GM23338 (cell line): Measurements from ENCODE around the gene TNFRSF4. TPM values are rescaled to one million over a fixed set of nuclear protein-coding genes. Genes with fewer than 3 reads are reported as not detected.

Experiments used
- ATAC-seq: fragments of 200-7000 bp; cut with Tn5 transposase; 3 replicates; pipeline ENCODE4 v1.9.1; 2020
- DNase-seq: peaks from one replicate; pipeline ENCODE4 v3.0.0-alpha.2; 2015; ENCODE audit warnings: low spot score
- H2AFZ ChIP-seq: fragments of 200-600 bp; sonication (generic); 2 replicates; pipeline ENCODE4 v1.8.0; 2016; ENCODE audit warnings: antibody characterized with exemption, mild to moderate bottlenecking, moderate library complexity
- H3F3A ChIP-seq: fragments of 200-600 bp; sonication (generic); replicated peaks from 2 replicates; pipeline ENCODE4 v1.8.0; 2017; ENCODE audit warnings: antibody characterized with exemption, mixed run types, low read depth
- H3K27ac ChIP-seq: fragments of 200-600 bp; sonication (generic); 2 replicates; pipeline ENCODE4 v1.6.1; 2016; ENCODE audit warnings: low read depth
- H3K27me3 ChIP-seq: fragments of 200-600 bp; sonication (generic); 2 replicates; pipeline ENCODE4 v1.8.0; 2016; ENCODE audit warnings: mild to moderate bottlenecking, mixed run types, moderate library complexity; ENCODE audit not compliant: insufficient read depth
- H3K36me3 ChIP-seq: fragments of 200-600 bp; sonication (generic); 2 replicates; pipeline ENCODE4 v1.8.0; 2016; ENCODE audit warnings: mild to moderate bottlenecking; ENCODE audit not compliant: insufficient read depth
- H3K4me1 ChIP-seq: fragments of 200-600 bp; sonication (generic); 2 replicates; pipeline ENCODE4 v1.8.0; 2016; ENCODE audit warnings: mild to moderate bottlenecking, moderate library complexity; ENCODE audit not compliant: insufficient read depth
- H3K4me2 ChIP-seq: fragments of 200-600 bp; sonication (generic); 2 replicates; pipeline ENCODE4 v1.7.1; 2017; ENCODE audit warnings: mixed run types
- H3K4me3 ChIP-seq: fragments of 200-600 bp; sonication (generic); 2 replicates; pipeline ENCODE4 v1.6.1; 2016; ENCODE audit warnings: mixed run types
- H3K79me2 ChIP-seq: fragments of 200-600 bp; sonication (generic); replicated peaks from 2 replicates; pipeline ENCODE4 v1.8.0; 2017; ENCODE audit warnings: mild to moderate bottlenecking; ENCODE audit not compliant: insufficient read depth
- H3K9me2 ChIP-seq: fragments of 200-600 bp; sonication (generic); 2 replicates; pipeline ENCODE4 v1.8.0; 2017; ENCODE audit not compliant: insufficient read depth
- H4K20me1 ChIP-seq: fragments of 200-600 bp; sonication (generic); replicated peaks from 2 replicates; pipeline ENCODE4 v1.8.0; 2017; ENCODE audit warnings: mild to moderate bottlenecking; ENCODE audit not compliant: insufficient read depth
- H3K27ac Mint-ChIP-seq: 2 replicates; pipeline ENCODE4 v1.8.0; 2020; ENCODE audit warnings: inconsistent platforms, mild to moderate bottlenecking, moderate library complexity, mixed read lengths
- H3K27me3 Mint-ChIP-seq: 3 replicates; pipeline ENCODE4 v1.8.0; 2022; ENCODE audit warnings: low read depth, mild to moderate bottlenecking, moderate library complexity, mixed read lengths, inconsistent platforms; ENCODE audit not compliant: insufficient read depth, poor library complexity
- H3K36me3 Mint-ChIP-seq: 3 replicates; pipeline ENCODE4 v1.8.0; 2021; ENCODE audit warnings: low read depth, mild to moderate bottlenecking, inconsistent platforms, moderate library complexity, mixed read lengths
- H3K4me1 Mint-ChIP-seq: 3 replicates; pipeline ENCODE4 v1.8.0; 2020; ENCODE audit warnings: mild to moderate bottlenecking, inconsistent platforms, mixed read lengths
- H3K4me3 Mint-ChIP-seq: 3 replicates; pipeline ENCODE4 v1.8.0; 2021; ENCODE audit warnings: moderate library complexity, mild to moderate bottlenecking, inconsistent platforms, mixed read lengths
- H3K9me3 Mint-ChIP-seq: 3 replicates; pipeline ENCODE4 v1.8.0; 2020; ENCODE audit warnings: moderate library complexity, mild to moderate bottlenecking, inconsistent platforms, mixed read lengths
- CREB1 ChIP-seq: fragments of 250-450 bp; sonication (Bioruptor Pico); IDR thresholded peaks from 2 replicates; pipeline ENCODE4 v1.5.0; 2020; ENCODE audit warnings: low read depth, mild to moderate bottlenecking, moderate library complexity
- EZH2 ChIP-seq: fragments of 200-600 bp; sonication (generic); IDR thresholded peaks from one replicate; pipeline ENCODE4 v1.8.0; 2017; ENCODE audit warnings: antibody characterized with exemption, mild to moderate bottlenecking, low read depth; ENCODE audit not compliant: unreplicated experiment
- EZH2phosphoT487 ChIP-seq: fragments of 200-600 bp; sonication (generic); IDR thresholded peaks from one replicate; pipeline ENCODE4 v1.8.1; 2018; ENCODE audit warnings: antibody characterized with exemption; ENCODE audit not compliant: unreplicated experiment
- JUNB ChIP-seq: IDR thresholded peaks from one replicate; pipeline ENCODE4 v1.6.1; 2016; ENCODE audit warnings: antibody characterized with exemption; ENCODE audit not compliant: unreplicated experiment
- NANOG ChIP-seq: IDR thresholded peaks from 2 replicates; pipeline ENCODE4 v1.6.1; 2016; ENCODE audit warnings: antibody characterized with exemption, borderline replicate concordance
- POLR2AphosphoS5 ChIP-seq: IDR thresholded peaks from 2 replicates; pipeline ENCODE4 v1.6.1; 2016; ENCODE audit warnings: antibody characterized with exemption, low read depth
- STAT1 ChIP-seq: IDR thresholded peaks from one replicate; pipeline ENCODE4 v1.6.1; 2016; ENCODE audit warnings: antibody characterized with exemption; ENCODE audit not compliant: unreplicated experiment
- ZNF114 ChIP-seq: fragments of 250-450 bp; sonication (Bioruptor Pico); IDR thresholded peaks from 2 replicates; pipeline ENCODE4 v1.5.0; 2020; ENCODE audit warnings: mild to moderate bottlenecking, moderate library complexity
- ZNF331 ChIP-seq: fragments of 250-450 bp; sonication (Bioruptor Pico); IDR thresholded peaks from 2 replicates; pipeline ENCODE4 v1.5.0; 2020; ENCODE audit warnings: low read depth, mild to moderate bottlenecking, moderate library complexity
- polyA plus RNA-seq: library from polyadenylated mRNA; unstranded; fragments of >200 nt; fragmentation: Nextera tagmentation; extraction: Ambion mirVana; gene quantifications from 2 replicates; pipeline ENCODE4 v1.2.1, GENCODE V29; 2016
- total RNA-seq: library from RNA; depleted of rRNA; stranded (reverse); fragments of >200 nt; shearing (Covaris generic); gene quantifications from 2 replicates; pipeline ENCODE4 v1.2.3, GENCODE V29; 2014
- TF ChIP-seq, protein P1 (sequence below): IDR thresholded peaks from one replicate; pipeline ENCODE4 v1.6.1; 2018; ENCODE audit warnings: antibody characterized with exemption; ENCODE audit not compliant: unreplicated experiment
- TF ChIP-seq, protein P2 (sequence below): fragments of 250-450 bp; sonication (Bioruptor Pico); IDR thresholded peaks from 2 replicates; pipeline ENCODE4 v1.5.0; 2020; ENCODE audit warnings: mild to moderate bottlenecking, moderate library complexity
- TF ChIP-seq, protein P3 (sequence below), 2 experiments: fragments of 200-600 bp in 1 of 2; sonication (generic) in 1 of 2; conservative IDR thresholded peaks; 2 replicates each; pipeline versions ENCODE4 v1.5.1 to v1.6.1; 2016 to 2017; ENCODE audit warnings: antibody characterized with exemption in 2 of 2, low read depth in 2 of 2, mild to moderate bottlenecking in 2 of 2, moderate library complexity in 1 of 2
- TF ChIP-seq, protein P4 (sequence below): IDR thresholded peaks from 2 replicates; pipeline ENCODE4 v1.6.1; 2016; ENCODE audit warnings: antibody characterized with exemption

TNFRSF4 gene
- total and polyA plus RNA-seq, 2 experiments from 2014 or later = not detected

DNA sequence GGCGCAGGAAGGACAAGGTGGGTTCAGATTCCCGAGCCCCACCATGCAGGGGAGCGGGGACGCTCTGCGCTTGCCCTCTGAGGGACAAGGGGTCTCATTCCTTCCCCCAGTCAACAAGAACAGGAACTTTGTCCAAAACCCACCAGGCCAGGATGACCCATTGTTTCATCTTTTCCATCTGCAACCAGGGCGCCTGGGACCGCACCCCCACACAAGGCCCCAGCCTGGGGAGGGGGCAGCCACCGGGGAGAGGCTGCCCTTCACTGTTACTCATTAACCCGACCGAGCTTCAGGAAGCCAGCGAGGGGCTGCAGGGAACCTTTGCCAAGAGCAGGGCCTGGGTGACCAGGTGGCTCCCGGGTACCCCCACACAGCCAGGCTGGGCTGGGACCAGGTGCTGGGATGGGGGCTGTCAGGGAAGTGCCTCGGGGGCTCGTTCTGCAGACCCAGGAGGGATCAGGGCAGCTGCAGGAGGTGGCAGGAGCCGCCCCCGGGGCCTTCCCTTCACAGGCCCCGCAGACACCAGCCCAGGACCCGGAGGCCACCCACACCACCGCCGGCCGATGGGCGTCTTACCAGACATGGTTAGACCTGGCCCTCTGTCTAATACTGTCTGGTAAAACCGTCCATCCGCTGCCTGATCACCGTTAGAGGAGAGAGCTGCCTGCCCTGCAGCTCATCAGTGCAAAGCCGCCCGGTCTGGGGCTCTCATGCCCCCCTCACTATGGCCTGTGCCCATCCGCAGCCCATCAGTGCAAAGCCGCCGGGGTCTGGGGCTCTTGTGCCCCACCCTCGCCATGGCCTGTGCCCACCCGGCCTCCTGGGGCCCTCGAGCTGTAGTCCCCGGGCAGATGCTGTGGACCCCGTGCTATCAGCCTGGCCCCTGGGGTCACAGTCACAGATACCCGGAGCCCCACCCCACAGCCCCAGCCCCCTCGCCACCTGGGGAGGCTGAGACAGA is 45.2 kb downstream of the TNFRSF4 start:
- no peak overlapping the region for H3K4me3 ChIP-seq
- no peak overlapping the region for H3K4me2 ChIP-seq
- Mint-ChIP-seq H3K27me3 (peaks cover 20% of the 10 kb centered on the region), H3K4me1 (peaks cover 22% of the 10 kb centered on the region), H3K36me3 (peaks cover 2% of the 10 kb centered on the region; the same call in 1 of the 3 replicates), H3K4me3 (no peak overlapping the region), H3K27ac (no peak overlapping the region), H3K9me3 (no peaks in the 10 kb centered on the region)
- H3K27me3 ChIP-seq = no peaks in the 10 kb centered on the region
- TF ChIP-seq, protein P1, sequence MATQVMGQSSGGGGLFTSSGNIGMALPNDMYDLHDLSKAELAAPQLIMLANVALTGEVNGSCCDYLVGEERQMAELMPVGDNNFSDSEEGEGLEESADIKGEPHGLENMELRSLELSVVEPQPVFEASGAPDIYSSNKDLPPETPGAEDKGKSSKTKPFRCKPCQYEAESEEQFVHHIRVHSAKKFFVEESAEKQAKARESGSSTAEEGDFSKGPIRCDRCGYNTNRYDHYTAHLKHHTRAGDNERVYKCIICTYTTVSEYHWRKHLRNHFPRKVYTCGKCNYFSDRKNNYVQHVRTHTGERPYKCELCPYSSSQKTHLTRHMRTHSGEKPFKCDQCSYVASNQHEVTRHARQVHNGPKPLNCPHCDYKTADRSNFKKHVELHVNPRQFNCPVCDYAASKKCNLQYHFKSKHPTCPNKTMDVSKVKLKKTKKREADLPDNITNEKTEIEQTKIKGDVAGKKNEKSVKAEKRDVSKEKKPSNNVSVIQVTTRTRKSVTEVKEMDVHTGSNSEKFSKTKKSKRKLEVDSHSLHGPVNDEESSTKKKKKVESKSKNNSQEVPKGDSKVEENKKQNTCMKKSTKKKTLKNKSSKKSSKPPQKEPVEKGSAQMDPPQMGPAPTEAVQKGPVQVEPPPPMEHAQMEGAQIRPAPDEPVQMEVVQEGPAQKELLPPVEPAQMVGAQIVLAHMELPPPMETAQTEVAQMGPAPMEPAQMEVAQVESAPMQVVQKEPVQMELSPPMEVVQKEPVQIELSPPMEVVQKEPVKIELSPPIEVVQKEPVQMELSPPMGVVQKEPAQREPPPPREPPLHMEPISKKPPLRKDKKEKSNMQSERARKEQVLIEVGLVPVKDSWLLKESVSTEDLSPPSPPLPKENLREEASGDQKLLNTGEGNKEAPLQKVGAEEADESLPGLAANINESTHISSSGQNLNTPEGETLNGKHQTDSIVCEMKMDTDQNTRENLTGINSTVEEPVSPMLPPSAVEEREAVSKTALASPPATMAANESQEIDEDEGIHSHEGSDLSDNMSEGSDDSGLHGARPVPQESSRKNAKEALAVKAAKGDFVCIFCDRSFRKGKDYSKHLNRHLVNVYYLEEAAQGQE = no peak
- TF ChIP-seq JUNB = no peak
- TF ChIP-seq ZNF114 (CRISPR knock-in tag) = no peak
- TF ChIP-seq CREB1 (CRISPR knock-in tag) = no peak
- TF ChIP-seq, protein P2, sequence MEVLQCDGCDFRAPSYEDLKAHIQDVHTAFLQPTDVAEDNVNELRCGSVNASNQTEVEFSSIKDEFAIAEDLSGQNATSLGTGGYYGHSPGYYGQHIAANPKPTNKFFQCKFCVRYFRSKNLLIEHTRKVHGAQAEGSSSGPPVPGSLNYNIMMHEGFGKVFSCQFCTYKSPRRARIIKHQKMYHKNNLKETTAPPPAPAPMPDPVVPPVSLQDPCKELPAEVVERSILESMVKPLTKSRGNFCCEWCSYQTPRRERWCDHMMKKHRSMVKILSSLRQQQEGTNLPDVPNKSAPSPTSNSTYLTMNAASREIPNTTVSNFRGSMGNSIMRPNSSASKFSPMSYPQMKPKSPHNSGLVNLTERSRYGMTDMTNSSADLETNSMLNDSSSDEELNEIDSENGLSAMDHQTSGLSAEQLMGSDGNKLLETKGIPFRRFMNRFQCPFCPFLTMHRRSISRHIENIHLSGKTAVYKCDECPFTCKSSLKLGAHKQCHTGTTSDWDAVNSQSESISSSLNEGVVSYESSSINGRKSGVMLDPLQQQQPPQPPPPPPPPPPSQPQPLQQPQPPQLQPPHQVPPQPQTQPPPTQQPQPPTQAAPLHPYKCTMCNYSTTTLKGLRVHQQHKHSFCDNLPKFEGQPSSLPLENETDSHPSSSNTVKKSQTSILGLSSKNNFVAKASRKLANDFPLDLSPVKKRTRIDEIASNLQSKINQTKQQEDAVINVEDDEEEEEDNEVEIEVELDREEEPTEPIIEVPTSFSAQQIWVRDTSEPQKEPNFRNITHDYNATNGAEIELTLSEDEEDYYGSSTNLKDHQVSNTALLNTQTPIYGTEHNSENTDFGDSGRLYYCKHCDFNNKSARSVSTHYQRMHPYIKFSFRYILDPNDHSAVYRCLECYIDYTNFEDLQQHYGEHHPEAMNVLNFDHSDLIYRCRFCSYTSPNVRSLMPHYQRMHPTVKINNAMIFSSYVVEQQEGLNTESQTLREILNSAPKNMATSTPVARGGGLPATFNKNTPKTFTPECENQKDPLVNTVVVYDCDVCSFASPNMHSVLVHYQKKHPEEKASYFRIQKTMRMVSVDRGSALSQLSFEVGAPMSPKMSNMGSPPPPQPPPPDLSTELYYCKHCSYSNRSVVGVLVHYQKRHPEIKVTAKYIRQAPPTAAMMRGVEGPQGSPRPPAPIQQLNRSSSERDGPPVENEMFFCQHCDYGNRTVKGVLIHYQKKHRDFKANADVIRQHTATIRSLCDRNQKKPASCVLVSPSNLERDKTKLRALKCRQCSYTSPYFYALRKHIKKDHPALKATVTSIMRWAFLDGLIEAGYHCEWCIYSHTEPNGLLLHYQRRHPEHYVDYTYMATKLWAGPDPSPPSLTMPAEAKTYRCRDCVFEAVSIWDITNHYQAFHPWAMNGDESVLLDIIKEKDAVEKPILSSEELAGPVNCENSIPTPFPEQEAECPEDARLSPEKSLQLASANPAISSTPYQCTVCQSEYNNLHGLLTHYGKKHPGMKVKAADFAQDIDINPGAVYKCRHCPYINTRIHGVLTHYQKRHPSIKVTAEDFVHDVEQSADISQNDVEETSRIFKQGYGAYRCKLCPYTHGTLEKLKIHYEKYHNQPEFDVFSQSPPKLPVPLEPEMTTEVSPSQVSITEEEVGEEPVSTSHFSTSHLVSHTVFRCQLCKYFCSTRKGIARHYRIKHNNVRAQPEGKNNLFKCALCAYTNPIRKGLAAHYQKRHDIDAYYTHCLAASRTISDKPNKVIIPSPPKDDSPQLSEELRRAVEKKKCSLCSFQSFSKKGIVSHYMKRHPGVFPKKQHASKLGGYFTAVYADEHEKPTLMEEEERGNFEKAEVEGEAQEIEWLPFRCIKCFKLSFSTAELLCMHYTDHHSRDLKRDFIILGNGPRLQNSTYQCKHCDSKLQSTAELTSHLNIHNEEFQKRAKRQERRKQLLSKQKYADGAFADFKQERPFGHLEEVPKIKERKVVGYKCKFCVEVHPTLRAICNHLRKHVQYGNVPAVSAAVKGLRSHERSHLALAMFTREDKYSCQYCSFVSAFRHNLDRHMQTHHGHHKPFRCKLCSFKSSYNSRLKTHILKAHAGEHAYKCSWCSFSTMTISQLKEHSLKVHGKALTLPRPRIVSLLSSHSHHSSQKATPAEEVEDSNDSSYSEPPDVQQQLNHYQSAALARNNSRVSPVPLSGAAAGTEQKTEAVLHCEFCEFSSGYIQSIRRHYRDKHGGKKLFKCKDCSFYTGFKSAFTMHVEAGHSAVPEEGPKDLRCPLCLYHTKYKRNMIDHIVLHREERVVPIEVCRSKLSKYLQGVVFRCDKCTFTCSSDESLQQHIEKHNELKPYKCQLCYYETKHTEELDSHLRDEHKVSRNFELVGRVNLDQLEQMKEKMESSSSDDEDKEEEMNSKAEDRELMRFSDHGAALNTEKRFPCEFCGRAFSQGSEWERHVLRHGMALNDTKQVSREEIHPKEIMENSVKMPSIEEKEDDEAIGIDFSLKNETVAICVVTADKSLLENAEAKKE (CRISPR knock-in tag) = no peak
- no peak for TF ChIP-seq ZNF331
- TF ChIP-seq, protein P3, sequence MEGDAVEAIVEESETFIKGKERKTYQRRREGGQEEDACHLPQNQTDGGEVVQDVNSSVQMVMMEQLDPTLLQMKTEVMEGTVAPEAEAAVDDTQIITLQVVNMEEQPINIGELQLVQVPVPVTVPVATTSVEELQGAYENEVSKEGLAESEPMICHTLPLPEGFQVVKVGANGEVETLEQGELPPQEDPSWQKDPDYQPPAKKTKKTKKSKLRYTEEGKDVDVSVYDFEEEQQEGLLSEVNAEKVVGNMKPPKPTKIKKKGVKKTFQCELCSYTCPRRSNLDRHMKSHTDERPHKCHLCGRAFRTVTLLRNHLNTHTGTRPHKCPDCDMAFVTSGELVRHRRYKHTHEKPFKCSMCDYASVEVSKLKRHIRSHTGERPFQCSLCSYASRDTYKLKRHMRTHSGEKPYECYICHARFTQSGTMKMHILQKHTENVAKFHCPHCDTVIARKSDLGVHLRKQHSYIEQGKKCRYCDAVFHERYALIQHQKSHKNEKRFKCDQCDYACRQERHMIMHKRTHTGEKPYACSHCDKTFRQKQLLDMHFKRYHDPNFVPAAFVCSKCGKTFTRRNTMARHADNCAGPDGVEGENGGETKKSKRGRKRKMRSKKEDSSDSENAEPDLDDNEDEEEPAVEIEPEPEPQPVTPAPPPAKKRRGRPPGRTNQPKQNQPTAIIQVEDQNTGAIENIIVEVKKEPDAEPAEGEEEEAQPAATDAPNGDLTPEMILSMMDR (conservative IDR thresholded peaks at IDR 0.05; ENCODE audit: low read depth in 2 of 2) = no peak
- no peak for TF ChIP-seq STAT1
- no peak for TF ChIP-seq EZH2
- TF ChIP-seq, protein P4, sequence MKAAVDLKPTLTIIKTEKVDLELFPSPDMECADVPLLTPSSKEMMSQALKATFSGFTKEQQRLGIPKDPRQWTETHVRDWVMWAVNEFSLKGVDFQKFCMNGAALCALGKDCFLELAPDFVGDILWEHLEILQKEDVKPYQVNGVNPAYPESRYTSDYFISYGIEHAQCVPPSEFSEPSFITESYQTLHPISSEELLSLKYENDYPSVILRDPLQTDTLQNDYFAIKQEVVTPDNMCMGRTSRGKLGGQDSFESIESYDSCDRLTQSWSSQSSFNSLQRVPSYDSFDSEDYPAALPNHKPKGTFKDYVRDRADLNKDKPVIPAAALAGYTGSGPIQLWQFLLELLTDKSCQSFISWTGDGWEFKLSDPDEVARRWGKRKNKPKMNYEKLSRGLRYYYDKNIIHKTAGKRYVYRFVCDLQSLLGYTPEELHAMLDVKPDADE = no peak
- TF ChIP-seq POLR2AphosphoS5 = no peak
- TF ChIP-seq EZH2phosphoT487 = no peak
- TF ChIP-seq NANOG = no peak
- DNase-seq (peak; percentile 2), ATAC-seq (no peak)
- H3K36me3 ChIP-seq = no peaks in the 10 kb centered on the region
- peaks cover 8% of the 10 kb centered on the region; the same call in 1 of the 2 replicates for H3K79me2 ChIP-seq
- H3K27ac ChIP-seq = no peak overlapping the region
- no peak overlapping the region for H2AFZ ChIP-seq
- H3K4me1 ChIP-seq = peaks cover 15% of the 10 kb centered on the region; the same call in 1 of the 2 replicates
- 0 out of 2 replicates have a peak, but pooled peaks cover 11% of the 10 kb centered on the region for H3F3A ChIP-seq
- no peaks in the 10 kb centered on the region for H4K20me1 ChIP-seq
- no peaks in the 10 kb centered on the region for H3K9me2 ChIP-seq
